GM20000 (cell line): ENCODE data around the gene SLAMF1.

Experiments used
- DNase-seq: peaks from one replicate; pipeline ENCODE4 v3.0.0; 2012; ENCODE audit warnings: low spot score
- CTCF ChIP-seq: IDR thresholded peaks from 2 replicates; pipeline ENCODE4 v1.5.1; 2012; ENCODE audit warnings: mild to moderate bottlenecking, control low read depth; ENCODE audit errors: extremely low read depth, missing control alignments

The SLAMF1 gene

DNA sequence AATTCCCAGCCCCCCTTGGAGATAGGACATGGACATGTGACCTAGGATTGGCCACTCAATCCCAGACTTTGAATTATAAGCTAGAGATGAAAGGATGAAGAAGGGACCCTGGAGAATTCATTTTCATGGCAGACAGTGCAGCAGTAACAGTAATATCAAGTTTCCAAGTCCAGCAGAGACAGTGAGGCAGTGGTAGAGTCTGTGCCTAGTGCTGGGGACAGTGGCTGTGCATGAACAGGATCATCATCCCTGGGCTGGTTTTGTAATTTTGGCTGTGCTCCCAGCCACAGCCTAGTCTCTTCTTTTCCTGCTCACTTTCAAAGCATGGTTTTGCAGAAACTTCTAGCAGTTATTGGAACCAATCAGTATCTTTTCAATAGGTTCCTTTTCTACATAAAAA lies 37.9 kb downstream of the SLAMF1 start:
- no peak for DNase-seq
- no peak for TF ChIP-seq CTCF

- DNase-seq, result no peak
- TF ChIP-seq CTCF, result no peak
These were observed 38.3 kb downstream of the SLAMF1 start for GRCh38 chr1:160608514-160608913.

DNA sequence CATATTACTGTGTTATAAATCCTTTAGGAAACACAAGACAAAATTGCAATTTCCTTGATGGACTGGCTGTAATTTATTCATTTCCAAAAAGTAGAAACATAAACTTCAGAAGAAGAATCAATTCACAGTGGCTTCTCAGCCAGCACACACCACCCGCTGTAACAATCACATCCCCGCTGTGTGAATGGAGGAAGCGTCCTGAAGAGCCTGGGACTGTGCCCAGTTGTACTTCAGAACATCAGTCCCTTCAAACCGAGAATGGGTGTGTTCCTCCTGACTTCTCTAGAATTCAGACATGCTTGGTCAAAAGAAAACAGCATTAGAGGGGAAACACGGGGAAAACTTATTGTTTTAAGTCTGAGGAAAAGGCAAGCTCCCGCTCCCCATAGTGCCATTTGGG lies 38.8 kb downstream of the SLAMF1 start:
- TF ChIP-seq CTCF, result no peak
- DNase-seq, result no peak

DNA sequence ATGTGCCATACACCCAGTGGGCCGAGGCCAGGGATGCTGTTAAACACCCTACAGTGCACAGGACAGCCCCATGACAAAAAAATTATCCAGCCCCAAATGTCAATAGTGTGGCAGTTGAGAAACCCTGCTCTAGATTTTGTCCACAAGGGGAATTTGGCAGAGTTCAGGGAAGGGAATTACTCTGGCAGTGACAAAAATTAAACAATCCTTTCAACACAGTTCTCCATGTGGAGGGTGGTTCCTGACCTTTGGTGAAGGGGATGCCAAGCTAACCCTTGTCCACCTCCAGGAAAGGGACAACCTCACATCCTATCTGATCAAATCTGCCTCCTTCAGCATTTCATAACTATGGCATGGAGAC lies 39.2 kb downstream of the SLAMF1 start:
- DNase-seq, result no peak
- no peak for TF ChIP-seq CTCF

- TF ChIP-seq CTCF, result peak; percentile 22
These were observed 39.7 kb downstream of the SLAMF1 start for GRCh38 chr1:160607011-160607671.

GRCh38 chr1:160606611-160607010 lies 40.2 kb downstream of the SLAMF1 start:
- DNase-seq, result no peak
- TF ChIP-seq CTCF, result no peak

More at GRCh38 chr1:160607011-160607671, 39.7 kb downstream of the SLAMF1 start:
- DNase-seq, result peak; percentile 65

GRCh38 chr1:160605792-160606479 lies 40.9 kb downstream of the SLAMF1 start:
- DNase-seq, result no peak
- no peak for TF ChIP-seq CTCF
